GM12891 (cell line): Measurements from ENCODE around the gene PTPRN2.

Experiments used
- PAX5 ChIP-seq: IDR thresholded peaks from 2 replicates; pipeline ENCODE4 v1.6.1; 2011; ENCODE audit warnings: low read length, moderate library complexity, mild to moderate bottlenecking; ENCODE audit not compliant: insufficient read depth, severe bottlenecking
- POLR2A ChIP-seq: IDR thresholded peaks from 2 replicates; pipeline ENCODE4 v1.6.1; 2011; ENCODE audit warnings: low read depth, low read length, control low read depth
- POLR2AphosphoS5 ChIP-seq: IDR thresholded peaks from 2 replicates; pipeline ENCODE4 v1.6.1; 2011; ENCODE audit warnings: low read depth, low read length, control low read depth
- POU2F2 ChIP-seq: IDR thresholded peaks from 2 replicates; pipeline ENCODE4 v1.6.1; 2011; ENCODE audit warnings: low read depth, mild to moderate bottlenecking, control low read depth, low read length, moderate library complexity
- SPI1 ChIP-seq: IDR thresholded peaks from 2 replicates; pipeline ENCODE4 v1.6.1; 2011; ENCODE audit warnings: low read depth, low read length, control low read depth
- TAF1 ChIP-seq: IDR thresholded peaks from 2 replicates; pipeline ENCODE4 v1.6.1; 2011; ENCODE audit warnings: low read depth, low read length, control low read depth

GRCh38 chr7:157580324-157580723 lies 1007.3 kb downstream of the PTPRN2 start:
- TF ChIP-seq POLR2A = no peak
- TF ChIP-seq TAF1 = no peak
- TF ChIP-seq POU2F2 = no peak
- TF ChIP-seq SPI1 = no peak
- no peak for TF ChIP-seq POLR2AphosphoS5
- TF ChIP-seq PAX5 = no peak
